Measurements from ENCODE around the gene IQSEC1.

DNA sequence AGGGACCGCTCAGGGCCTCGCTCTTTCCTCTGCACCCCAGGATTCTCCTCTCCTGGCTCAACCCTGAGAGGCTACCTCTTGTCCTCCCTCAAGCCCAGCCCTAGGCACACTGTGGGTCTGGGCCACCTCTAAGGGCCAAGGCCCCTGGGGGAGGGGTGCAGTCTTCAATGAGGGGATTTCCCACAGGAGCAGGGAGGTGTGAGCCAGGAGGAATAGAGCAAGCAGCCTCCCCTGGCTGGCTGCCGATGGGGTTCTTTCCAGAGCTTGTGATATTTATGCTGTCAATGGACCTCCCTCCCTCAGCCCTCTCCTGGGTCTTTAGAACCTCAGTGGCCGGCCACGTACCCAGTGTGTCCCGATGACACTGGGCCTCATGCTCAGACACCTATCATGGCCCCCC lies 132.4 kb downstream of the IQSEC1 start:
- TF ChIP-seq, protein P1, sequence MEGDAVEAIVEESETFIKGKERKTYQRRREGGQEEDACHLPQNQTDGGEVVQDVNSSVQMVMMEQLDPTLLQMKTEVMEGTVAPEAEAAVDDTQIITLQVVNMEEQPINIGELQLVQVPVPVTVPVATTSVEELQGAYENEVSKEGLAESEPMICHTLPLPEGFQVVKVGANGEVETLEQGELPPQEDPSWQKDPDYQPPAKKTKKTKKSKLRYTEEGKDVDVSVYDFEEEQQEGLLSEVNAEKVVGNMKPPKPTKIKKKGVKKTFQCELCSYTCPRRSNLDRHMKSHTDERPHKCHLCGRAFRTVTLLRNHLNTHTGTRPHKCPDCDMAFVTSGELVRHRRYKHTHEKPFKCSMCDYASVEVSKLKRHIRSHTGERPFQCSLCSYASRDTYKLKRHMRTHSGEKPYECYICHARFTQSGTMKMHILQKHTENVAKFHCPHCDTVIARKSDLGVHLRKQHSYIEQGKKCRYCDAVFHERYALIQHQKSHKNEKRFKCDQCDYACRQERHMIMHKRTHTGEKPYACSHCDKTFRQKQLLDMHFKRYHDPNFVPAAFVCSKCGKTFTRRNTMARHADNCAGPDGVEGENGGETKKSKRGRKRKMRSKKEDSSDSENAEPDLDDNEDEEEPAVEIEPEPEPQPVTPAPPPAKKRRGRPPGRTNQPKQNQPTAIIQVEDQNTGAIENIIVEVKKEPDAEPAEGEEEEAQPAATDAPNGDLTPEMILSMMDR (IDR thresholded peaks at IDR 0.05) = no peak
- TF ChIP-seq POLR2A (IDR thresholded peaks at IDR 0.05) (no peak), EP300 (IDR thresholded peaks at IDR 0.05; ENCODE audit: low read depth) (no peak), POLR2AphosphoS5 (IDR thresholded peaks at IDR 0.05) (no peak)

All from transverse colon (tissue), 4 donors.